HG03558 (cell line): ENCODE results near the gene ZNF345.

ENCODE experiments used
- ATAC-seq: cut with Tn5 transposase; IDR thresholded peaks from one replicate; pipeline ENCODE4 v1.9.1; 2021; ENCODE audit warnings: moderate number of reproducible peaks; ENCODE audit not compliant: unreplicated experiment; ENCODE audit errors: extremely low read depth

The ZNF345 gene

GRCh38 chr19:36915992-36916830 lies 65.5 kb downstream of the ZNF345 start, which contains the start of the genes ZNF568 and ZNF829:
Gene ZNF568 (plus strand): TSS chr19:36916332. CDS start chr19:36922771, 6,439 bp downstream.
Gene ZNF829 (minus strand): TSS chr19:36916291. CDS start chr19:36915167, 1,124 bp downstream.
- ATAC-seq, result peak; percentile 57

GRCh38 chr19:36916991-36917390 lies 66.3 kb downstream of the ZNF345 start:
- ATAC-seq, result no peak

GRCh38 chr19:36918090-36918489 lies 67.4 kb downstream of the ZNF345 start:
- ATAC-seq, result no peak
